ENCODE data around the gene HIVEP2.

GRCh38 chr6:142893088-142893487 lies 51.9 kb downstream of the HIVEP2 start:
- TF ChIP-seq CTCF (IDR thresholded peaks at IDR 0.05), result no peak
- no peak for TF ChIP-seq POLR2A (IDR thresholded peaks at IDR 0.05)
